Activated CD4-positive, CD25-positive, alpha-beta regulatory T cell treated with anti-CD3 and anti-CD28 coated beads, Interleukin-2, amount 50 U/mL, for 72 hours (primary cell): ENCODE data around the gene INPP1.
"Not testable (repeated sequence)": the region's sequence is repeated elsewhere in the genome, so short reads cannot be mapped to it uniquely, and the experiment has no call there.

ENCODE experiments used
- DNase-seq: peaks from one replicate; pipeline ENCODE4 v3.0.0; 2021

The INPP1 gene, protein sequence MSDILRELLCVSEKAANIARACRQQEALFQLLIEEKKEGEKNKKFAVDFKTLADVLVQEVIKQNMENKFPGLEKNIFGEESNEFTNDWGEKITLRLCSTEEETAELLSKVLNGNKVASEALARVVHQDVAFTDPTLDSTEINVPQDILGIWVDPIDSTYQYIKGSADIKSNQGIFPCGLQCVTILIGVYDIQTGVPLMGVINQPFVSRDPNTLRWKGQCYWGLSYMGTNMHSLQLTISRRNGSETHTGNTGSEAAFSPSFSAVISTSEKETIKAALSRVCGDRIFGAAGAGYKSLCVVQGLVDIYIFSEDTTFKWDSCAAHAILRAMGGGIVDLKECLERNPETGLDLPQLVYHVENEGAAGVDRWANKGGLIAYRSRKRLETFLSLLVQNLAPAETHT

DNA sequence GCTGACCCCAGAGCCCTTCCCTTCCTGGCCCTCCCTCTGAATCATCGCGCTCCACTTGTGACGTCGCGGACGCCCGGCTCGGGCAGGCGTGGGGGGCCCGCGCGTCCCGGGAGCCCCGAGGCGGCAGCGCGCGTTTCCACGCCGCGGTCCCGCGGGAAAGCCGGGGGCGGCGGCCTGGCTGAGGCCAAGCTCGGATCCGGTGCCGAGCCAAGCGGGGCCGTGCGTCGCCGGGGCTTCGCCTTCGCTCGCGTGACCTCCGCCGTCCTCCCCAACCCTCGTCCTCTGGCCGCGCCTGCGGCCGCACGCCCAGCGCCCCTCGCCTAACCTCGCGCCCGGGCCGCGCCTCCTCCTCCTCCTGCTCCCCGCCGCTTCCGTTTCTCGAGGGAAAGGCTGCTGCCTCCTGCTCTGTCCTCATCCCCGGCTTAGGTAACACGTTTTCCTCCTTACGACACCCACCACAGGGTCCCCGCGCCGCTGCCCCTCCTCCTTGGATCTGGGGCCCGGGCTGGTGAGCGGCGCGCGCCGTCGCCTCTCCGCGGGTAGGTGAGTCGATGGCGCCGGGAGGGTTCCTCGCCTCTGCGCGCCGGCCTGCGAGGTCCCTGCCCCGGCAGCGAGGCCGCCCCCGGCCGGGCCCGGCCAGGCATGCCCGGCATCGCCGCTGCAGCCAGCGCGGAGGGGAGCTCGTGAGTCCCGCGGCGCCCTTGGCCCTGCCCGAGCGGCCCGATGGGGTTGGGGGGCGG, at the start of gene INPP1:
INPP1 (plus strand) TSS at position 54 of the 740 bp plus-strand sequence. CDS start 16,514 bp downstream, outside the sequence.
- peak; percentile 65 for DNase-seq

DNA sequence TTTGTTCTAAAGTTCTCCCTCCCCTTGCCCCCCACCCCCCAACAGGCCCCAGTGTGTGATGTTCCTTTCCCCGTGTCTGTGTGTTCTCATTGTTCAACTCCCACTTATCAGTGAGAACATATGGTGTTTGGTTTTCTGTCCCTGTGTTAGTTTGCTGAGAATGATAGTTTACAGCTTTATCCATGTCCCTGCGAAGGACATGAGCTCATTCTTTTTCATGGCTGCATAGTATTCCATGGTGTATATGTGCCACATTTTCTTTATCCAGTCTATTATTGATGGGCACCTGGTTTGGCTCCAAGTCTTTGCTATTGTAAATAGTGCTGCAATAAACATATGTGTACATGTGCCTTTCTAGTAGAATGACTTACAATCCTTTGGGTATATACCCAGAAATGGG, 45.5 kb upstream of the INPP1 start:
- not testable (repeated sequence) for DNase-seq

DNA sequence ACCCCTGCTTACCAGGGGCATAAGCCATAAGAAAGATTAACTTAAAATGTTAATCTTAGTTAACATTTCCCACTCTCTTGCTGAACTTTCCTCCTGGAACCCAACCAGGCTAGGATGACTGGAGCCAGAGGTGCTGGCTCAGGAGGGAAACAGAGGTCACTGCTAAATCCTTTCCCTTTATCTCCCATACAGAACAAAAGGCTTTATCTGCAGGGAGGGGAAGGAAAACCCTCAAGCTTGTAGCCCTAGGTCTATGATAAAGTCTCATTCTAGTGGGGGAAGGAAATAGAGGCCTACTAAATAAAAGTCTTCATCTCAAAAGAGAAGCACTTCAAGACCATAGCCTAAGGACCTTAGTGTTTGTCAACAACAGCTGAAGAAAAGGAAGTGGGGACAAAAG, 42.4 kb upstream of the INPP1 start:
- no peak for DNase-seq

DNA sequence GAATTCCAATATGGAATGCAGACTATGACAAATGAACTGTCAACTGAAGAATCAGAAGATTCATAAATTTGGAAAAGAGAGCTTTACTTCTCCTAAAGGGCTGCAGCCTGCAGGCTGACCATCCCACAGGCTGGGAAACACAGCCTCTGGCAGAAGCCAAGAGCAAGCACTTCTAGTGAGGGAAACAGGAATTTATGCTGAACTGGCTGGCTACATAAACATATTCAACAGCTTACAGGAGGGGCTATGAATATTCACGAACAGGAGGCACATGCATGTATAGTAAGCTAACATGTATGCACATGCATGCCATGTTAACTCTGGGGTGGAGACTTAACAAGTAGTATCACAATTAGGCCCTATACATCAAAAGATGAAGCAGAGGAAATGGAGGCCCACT, 41.3 kb upstream of the INPP1 start:
- DNase-seq, result no peak

DNA sequence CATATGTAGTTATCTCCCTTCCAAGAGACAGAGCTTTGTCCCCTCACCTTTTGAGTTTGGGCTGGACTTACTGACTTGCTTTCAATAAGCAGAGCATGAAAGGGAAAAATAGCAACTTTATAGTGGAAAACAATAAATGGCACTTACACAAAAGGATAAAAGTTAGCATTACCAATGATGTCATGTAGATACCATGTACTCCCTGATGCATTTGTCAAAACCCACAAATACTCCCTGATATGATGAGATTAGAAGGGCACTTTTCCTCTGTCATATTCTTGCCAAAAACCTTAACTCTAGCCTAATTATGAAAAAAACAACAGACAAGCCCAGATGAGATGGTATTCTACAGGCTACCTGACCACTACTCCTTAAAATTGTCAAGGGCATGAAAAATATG, 39.7 kb upstream of the INPP1 start:
- no peak for DNase-seq

DNA sequence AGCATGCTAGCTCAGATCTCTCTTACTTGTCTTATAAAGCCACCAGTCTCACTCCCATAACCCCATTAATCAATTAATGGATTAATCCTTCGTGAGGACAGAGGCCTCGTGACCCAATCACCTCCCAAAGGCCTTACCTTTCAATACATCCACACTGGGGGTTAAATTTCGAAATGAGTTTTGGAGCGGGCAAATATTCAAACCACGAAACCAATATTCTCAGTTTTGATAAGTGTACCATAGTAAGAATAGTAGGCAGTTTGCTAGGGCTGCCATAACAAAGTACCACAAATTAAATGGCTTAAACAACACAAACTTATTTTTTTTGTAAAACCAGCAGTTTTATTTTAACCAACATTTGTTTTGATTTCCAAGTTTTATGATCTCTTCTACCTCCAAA, 39.0 kb upstream of the INPP1 start:
- DNase-seq, result no peak

DNA sequence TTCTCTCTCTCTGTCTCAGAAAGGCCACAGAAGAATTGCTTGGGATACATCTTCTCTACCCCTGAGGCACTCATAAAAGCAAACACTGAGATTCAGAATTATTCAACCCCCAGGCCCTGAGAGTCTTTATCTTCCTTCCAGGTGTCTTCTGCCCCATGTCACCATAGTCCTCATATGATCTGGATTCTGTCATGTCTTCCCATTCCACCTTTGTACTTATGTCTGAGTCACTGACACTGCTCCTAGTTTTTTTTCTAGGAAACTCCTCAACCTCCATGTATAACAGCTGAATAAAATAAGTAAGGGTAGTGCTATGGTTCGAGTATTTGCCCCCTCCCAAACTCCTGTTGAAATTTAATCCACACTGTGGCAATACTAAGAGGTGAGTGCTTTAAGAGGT, 35.4 kb upstream of the INPP1 start:
- DNase-seq, result no peak

DNA sequence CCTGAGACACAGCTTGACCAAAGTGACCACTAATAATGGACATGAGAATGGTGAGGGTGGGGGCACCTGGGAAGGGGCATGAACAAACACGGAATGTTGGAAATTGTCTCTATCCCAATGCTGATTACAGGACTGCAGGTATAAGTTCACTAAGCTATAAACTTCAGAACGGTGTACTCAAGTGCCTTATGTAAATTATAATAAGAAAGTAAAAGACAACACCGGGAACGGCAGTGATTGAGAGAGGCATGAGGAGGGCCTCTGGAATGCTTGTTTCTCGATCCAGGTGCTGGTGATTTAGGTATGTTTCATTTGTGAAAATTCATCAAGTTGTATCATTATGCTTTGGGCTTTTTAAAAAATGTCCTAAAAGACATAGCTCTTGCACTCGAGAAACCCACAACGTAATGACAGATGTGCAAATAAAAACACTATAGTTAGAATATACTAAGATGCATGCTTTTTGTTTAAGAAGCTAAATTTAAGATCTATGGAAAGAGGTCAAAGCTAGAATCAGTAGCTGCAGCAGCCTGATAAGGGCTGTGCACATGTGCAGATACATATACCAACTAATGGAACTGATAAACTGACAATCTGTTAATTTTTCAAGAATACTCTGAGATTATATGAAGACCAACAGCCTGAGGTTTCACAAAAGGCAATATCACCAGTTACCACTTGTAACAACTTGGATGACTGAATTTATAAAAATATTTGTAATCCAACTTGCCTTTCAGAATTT, 31.3 kb upstream of the INPP1 start:
- no peak for DNase-seq

DNA sequence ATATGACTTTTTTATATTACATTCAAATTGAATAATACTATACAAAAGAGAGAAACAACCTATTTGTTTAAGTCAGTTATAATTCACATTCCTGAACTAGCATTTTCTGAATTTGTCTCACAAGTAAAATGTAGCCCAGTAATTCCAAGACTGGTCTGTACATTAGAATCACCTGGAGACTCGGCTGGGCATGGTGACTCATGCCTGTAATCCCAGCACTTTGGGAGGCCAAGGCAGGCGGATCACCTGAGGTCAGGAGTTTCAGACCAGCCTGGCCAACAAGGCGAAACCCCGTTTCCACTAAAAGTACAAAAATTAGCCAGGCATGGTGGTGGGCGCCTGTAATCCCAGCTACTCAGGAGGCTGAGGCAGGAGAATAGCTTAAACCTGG, 30.8 kb upstream of the INPP1 start:
- DNase-seq, result not testable (repeated sequence)

DNA sequence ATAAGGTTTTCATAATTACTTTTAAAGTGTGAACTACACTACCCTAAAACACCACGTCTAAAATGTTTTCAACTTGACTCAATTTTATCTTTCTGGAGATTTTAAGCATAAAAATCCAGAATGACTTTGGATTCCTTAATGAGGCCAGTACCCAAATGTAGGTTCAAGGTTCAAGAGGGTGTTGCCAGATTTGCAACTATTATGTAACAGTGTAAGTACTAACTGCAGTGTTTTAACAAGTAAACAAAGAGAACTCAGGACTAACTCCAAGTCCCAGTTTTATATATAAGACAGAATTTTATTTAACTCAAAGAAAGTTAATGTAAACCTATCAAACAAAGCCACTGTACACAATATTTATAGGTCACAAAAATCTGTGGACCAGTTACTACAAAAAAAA, 29.5 kb upstream of the INPP1 start:
- no peak for DNase-seq

DNA sequence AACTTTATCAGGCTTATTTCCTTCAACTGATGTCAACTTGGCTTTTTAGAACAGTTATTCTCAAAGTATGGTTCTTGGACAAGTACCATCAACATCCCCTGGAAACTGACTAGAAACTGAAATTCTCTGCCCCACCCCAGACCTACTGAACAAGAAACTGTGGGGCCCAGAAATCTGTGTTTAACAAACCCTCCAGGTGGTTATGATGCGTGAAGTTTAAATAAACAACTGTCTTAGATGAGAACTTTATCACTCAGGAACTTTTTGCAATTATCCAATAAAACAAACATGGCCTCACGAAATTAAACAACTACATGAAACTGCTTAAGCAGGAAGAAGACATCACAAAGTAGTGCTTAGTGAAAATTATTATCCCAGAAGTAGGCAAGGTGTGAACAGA, 28.1 kb upstream of the INPP1 start:
- no peak for DNase-seq

DNA sequence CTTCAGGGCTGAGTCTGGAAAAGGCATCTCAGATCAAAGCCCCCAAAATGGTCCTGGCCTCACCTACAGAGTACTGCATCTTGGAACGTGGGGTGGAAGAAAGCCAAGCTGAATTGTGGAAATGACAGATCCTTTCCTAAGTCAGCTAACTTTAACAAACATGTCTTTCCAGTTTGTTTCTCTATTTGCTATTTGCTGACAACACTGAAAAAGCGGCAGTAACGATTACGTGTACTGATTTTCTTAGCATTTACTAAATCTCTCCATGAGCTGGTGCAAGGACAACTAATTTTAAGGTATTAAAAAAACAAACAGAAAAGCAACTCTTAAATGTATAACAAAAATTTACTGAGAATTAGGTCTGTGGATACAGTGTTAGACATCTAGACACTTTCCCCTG, 24.9 kb upstream of the INPP1 start:
- no peak for DNase-seq

DNA sequence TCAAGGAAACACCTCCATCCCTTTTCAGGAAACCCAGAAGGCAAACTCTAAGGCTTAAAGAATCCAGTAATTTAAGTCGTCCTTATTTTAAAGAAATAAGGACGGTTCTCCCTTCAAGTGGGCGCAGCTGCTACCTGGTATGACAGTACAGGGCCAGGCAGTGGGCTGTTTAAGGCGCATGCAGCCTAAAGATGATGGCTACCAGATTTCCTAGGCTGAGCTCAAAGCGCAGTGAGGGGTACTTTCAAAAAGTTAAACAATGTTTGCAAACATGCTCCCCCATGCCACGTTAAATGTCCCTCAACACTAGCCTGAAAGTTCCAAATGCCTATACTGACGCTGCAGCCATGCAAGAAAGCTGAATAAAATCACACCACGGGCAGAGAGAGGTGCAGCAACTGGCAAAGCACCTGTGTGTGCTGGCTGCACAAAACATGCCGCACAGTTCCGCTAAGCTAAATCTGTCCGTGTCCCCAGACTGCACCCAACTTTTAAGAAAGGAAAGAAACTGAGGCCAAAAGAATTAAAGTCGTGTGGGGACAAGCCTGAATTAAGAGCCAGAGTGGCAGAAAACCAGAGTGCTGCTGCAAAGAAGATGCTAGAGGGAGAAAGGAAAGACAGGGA, 24.3 kb upstream of the INPP1 start:
- no peak for DNase-seq

DNA sequence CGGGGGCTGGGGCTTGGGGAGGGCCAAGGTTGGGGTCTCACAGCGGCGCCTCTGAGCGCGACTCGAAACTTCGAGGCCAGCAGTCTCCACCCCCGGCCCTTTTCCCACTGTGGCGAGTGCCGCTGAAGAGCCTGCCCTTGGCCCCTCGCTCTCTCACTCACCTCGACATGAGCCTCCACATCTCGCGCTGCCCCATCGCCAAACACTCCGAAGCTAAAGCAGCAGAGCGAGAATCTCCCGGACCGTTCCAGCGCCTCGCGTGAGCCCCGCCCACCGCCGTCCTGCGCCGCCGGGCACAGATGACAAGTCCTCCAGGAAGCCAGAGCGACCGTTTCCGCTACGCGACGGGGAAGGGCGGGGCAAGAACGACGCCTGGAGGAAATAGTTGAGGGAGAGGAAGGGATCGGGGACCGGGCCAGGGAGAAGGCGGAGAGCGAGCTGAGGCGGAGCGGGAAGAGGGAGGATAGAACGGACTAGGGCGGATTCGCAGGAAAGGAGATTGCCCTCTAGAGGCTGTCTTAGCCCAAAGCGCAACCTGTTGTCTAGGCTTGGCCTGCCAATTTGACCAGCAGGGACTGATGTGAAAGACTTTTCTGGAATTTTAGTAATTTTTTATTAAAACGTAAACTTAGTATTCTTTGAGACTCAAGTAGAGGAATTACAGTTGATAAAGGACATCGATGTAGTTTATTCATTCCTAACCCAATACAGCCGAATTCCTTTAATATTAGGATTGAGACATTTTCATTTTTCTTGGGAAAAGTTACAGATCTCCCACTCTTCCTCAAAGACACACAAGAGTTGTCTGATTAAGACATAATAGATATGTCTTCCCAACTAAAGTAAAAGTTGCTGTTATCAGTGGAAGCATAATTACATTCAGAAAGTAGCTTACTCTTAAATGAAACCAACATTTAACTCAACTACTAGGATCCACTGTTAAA, 23.6 kb upstream of the INPP1 start, which contains the start of gene HIBCH:
HIBCH (minus strand) TSS at position 272 of the 944 bp plus-strand sequence; CDS start at position 196, 76 bp downstream.
- peak; percentile 89 for DNase-seq

DNA sequence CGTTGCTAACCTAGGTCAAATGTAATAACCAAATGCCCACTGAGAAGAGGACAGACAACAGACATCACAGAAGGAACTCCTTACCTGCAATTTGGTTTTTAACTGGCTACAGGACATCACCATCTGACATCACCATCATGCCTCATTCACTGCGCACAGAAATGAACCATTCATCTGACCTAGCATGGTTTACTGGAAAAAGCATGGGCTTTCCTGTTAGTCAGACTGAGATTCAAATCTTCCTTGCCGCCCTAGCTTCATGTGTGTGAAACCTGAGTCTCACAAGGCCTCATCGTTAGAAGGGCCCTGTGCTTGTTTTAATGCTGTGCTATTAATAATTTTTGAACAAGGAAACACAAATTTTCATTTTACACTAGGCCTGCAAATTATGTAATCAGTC, 22.7 kb upstream of the INPP1 start:
- DNase-seq, result no peak

DNA sequence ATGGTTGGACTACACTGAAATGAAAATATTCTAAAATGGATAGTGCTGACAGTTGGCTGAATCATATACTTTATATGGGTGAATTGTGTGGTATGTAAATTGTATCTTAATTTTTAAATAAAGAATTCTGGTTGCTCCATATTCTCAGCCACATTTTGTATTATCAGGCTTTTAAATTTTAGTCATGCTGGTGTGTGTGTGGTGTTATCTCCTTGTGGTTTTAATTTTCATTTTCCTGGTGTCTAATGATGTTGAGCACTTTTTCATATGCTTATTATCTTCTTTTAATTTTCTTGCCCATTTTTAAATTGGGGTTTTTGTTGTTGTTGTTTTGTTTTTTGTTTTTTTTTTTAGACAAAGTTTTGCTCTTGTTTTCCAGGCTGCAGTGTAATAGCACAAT, 20.0 kb upstream of the INPP1 start:
- no peak for DNase-seq

DNA sequence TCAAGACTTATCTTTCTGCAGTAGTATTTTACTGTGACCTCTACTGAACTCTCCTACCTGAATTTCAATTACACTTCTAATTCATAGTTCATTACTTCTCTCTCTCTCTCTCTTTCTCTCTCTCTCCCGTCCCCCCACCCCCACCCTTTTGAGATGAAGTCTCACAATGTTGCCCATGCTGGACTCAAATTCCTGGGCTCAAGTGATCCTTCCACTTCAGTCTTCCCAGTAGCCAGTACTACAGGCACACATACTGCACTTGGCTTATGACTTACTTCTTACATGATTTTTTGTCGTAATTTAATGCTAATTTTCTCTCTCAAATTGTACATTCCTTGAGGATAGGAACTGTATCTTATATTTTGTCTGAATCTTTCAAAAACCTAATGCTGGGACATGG, 17.8 kb upstream of the INPP1 start:
- DNase-seq, result no peak

DNA sequence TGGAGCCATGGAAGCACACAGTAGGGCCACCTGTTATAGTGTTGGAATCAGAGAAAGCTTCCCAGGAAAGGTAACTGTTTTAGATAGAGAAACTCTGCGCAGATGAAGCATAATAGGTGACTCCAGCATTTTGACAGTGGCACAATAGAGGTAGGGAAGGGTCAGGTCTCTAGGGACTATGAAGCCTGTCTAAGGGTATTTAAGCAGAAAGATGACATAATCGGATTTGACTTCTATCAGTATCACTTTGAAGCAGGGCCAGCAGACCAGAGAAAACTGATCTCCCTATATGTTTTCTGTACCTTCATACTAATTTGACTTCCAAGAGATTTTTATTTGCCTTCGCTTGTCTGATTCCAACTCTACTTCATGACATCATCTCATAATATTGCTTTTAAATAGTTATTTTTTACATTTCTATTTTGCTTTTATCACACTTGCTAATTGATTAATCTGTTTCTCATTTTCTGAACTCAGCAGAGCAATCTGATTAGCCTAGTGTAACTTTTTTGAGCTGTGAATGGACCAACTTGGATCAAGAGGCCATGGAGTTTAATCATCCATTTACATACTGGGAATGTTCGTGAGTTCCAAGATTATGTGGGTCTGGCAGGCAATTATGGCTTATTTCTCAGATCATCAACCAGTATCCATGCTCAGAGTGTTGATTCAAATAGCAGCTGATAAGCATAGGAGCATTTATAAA, 15.4 kb upstream of the INPP1 start:
- DNase-seq, result no peak

DNA sequence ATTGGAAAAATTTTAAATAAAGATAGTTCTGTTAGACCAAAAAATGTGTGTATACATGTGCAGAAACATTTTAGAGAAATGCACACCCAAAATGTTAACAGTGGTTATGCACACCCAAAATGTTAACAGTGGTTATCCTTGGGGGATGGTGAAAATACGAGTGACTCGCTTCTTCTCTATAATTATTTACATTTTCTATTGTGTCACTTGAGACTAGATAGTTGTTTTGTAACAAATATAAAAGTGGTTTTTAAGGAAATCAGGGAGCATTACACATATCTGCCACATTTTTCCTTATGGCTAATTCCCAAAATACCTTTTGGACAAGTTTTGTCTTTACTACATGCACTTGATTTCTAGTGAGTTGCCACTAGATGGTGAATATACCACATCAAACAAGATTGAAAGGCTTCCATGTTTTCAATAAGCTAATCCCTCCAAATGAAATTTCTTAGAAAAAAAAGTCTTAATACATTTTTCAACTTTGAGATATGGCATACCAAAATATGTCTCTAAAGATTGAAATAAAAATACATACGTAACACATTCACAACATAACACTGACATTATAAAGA, 14.7 kb upstream of the INPP1 start:
- DNase-seq, result no peak

DNA sequence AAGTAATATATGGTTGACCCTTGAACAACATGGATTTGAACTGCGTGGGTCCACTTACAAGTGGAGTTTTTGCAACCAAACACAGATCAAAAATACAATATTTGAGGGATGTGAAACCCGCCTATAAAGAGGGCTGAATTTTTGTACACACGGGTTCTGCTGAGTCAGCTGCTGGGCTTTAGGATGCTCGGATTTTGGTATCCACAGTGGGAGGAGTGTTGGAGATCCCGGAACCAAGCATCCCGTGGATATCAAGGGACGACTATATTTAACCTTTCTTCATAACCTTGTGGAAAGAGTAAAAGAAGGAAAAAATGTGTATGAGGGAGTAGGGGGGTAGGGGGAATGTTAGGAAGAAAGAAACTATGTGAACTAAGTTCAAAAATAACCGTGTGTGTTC, 10.0 kb upstream of the INPP1 start:
- DNase-seq, result no peak

DNA sequence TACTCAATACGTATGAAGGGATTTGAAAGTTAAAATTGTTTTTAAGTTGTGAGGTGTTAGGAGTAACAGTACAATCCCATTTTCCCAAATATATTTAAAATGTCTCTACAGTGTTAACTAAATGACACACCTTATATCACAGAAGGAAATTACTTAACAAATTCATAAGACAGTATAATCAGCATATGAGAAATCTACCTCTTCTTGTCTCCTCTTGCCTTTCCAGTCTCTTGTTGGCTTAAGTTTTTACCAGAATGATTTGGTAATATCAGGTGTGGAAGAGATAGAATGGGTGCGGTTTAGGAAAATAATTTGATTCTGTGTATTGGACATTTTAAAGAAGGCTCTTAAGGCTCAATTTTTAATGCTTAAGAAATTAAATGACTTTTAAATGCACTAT, 9.5 kb upstream of the INPP1 start:
- DNase-seq, result no peak
